Ishikawa (cell line): ENCODE measurements around the gene RPGRIP1L.
A peak's percentile ranks its signal among the peaks of the same experiment; 100 is the strongest.

ENCODE experiments used
- CEBPB ChIP-seq: IDR thresholded peaks from 2 replicates; pipeline ENCODE4 v1.6.1; 2012
- CREB1 ChIP-seq: IDR thresholded peaks from 2 replicates; pipeline ENCODE4 v1.6.1; 2012; ENCODE audit warnings: low read depth
- EGR1 ChIP-seq: IDR thresholded peaks from 2 replicates; pipeline ENCODE4 v1.6.1; 2012
- EP300 ChIP-seq: IDR thresholded peaks from 2 replicates; pipeline ENCODE4 v1.6.1; 2012; ENCODE audit warnings: borderline replicate concordance
- FOXM1 ChIP-seq: IDR thresholded peaks from 2 replicates; pipeline ENCODE4 v1.6.1; 2012; ENCODE audit warnings: low read depth, borderline replicate concordance
- RAD21 ChIP-seq: IDR thresholded peaks from 2 replicates; pipeline ENCODE4 v1.6.1; 2012; ENCODE audit warnings: low read depth
- TAF1 ChIP-seq: IDR thresholded peaks from 2 replicates; pipeline ENCODE4 v1.6.1; 2012; ENCODE audit warnings: low read depth, mild to moderate bottlenecking
- TCF12 ChIP-seq: IDR thresholded peaks from 2 replicates; pipeline ENCODE4 v1.6.1; 2012; ENCODE audit warnings: low read depth
- TEAD4 ChIP-seq: IDR thresholded peaks from 2 replicates; pipeline ENCODE4 v1.6.1; 2012
- YY1 ChIP-seq: IDR thresholded peaks from 2 replicates; pipeline ENCODE4 v1.6.1; 2012; ENCODE audit warnings: low read depth
- ZBTB7A ChIP-seq: IDR thresholded peaks from 2 replicates; pipeline ENCODE4 v1.6.1; 2012; ENCODE audit warnings: low read depth
- TF ChIP-seq, protein P1 (sequence below): IDR thresholded peaks from 2 replicates; pipeline ENCODE4 v1.6.1; 2012
- TF ChIP-seq, protein P2 (sequence below): IDR thresholded peaks from 2 replicates; pipeline ENCODE4 v1.6.1; 2012; ENCODE audit warnings: low read depth, mild to moderate bottlenecking
- TF ChIP-seq, protein P3 (sequence below): IDR thresholded peaks from 2 replicates; pipeline ENCODE4 v1.6.1; 2012

DNA sequence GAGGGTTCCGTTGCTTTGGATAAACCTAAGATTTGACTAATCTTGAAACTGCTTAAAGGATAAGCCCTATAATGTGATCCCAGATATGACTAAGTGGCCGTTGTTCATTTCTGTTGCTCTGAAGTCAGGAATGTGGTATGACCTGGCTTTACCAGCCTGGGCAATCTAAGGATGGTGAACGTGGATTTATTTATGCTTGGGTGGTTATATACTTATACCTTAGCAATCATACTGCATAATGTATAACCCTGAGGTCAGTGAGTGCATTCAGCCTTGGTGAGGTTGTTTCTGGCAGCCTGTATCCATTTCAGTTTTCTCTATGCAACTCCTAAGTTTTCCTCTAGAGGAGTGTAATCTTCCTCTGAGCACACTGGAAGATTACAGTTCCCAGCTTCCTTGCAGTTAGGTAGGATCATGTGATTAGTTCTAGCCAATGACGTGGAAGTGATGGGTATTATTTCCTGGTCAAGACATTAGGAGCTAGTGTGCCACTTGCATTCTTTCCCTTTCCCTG, 42.2 kb upstream of the RPGRIP1L start:
- TF ChIP-seq CREB1 (no peak), EGR1 (no peak), ZBTB7A (no peak), CEBPB (no peak), TAF1 (no peak), EP300 (no peak), RAD21 (no peak), TCF12 (no peak), YY1 (no peak), TEAD4 (0 out of 2 replicates have a peak, but pooled peaks have one; percentile 8), FOXM1 (no peak)
- TF ChIP-seq, protein P1, sequence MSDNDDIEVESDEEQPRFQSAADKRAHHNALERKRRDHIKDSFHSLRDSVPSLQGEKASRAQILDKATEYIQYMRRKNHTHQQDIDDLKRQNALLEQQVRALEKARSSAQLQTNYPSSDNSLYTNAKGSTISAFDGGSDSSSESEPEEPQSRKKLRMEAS, result no peak
- TF ChIP-seq, protein P2, sequence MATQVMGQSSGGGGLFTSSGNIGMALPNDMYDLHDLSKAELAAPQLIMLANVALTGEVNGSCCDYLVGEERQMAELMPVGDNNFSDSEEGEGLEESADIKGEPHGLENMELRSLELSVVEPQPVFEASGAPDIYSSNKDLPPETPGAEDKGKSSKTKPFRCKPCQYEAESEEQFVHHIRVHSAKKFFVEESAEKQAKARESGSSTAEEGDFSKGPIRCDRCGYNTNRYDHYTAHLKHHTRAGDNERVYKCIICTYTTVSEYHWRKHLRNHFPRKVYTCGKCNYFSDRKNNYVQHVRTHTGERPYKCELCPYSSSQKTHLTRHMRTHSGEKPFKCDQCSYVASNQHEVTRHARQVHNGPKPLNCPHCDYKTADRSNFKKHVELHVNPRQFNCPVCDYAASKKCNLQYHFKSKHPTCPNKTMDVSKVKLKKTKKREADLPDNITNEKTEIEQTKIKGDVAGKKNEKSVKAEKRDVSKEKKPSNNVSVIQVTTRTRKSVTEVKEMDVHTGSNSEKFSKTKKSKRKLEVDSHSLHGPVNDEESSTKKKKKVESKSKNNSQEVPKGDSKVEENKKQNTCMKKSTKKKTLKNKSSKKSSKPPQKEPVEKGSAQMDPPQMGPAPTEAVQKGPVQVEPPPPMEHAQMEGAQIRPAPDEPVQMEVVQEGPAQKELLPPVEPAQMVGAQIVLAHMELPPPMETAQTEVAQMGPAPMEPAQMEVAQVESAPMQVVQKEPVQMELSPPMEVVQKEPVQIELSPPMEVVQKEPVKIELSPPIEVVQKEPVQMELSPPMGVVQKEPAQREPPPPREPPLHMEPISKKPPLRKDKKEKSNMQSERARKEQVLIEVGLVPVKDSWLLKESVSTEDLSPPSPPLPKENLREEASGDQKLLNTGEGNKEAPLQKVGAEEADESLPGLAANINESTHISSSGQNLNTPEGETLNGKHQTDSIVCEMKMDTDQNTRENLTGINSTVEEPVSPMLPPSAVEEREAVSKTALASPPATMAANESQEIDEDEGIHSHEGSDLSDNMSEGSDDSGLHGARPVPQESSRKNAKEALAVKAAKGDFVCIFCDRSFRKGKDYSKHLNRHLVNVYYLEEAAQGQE, result no peak
- TF ChIP-seq, protein P3, sequence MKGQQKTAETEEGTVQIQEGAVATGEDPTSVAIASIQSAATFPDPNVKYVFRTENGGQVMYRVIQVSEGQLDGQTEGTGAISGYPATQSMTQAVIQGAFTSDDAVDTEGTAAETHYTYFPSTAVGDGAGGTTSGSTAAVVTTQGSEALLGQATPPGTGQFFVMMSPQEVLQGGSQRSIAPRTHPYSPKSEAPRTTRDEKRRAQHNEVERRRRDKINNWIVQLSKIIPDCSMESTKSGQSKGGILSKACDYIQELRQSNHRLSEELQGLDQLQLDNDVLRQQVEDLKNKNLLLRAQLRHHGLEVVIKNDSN, result peak; percentile 82
